ENCODE results near the gene ATF7IP2.
"Not testable (repeated sequence)": the region's sequence is repeated elsewhere in the genome, so short reads cannot be mapped to it uniquely, and the experiment has no call there.

The ATF7IP2 gene

GRCh38 chr16:10412935-10413601 is 27.2 kb downstream of the ATF7IP2 start:
- TF ChIP-seq EZH2phosphoT487 (IDR thresholded peaks at IDR 0.05; ENCODE audit: borderline replicate concordance) (no peak), CTCF (conservative IDR thresholded peaks at IDR 0.05; ENCODE audit: low read length) (no peak)
- H3K27me3 ChIP-seq (ENCODE audit: insufficient read depth, low read length, poor library complexity, severe bottlenecking) = no peaks in the 10 kb centered on the region

GRCh38 chr16:10418204-10418603 is 32.3 kb downstream of the ATF7IP2 start:
- not testable (repeated sequence) for H3K9ac ChIP-seq (ENCODE audit: low read depth, low read length, poor library complexity, severe bottlenecking); H4K20me1 ChIP-seq (ENCODE audit: insufficient read depth, low read length, poor library complexity, severe bottlenecking); H3K36me3 ChIP-seq (ENCODE audit: insufficient read depth, low read length); H3K9me3 ChIP-seq (ENCODE audit: insufficient read depth, low read depth, low read length); H3K4me2 ChIP-seq (ENCODE audit: low read depth, low read length, poor library complexity, severe bottlenecking); H2AFZ ChIP-seq (ENCODE audit: low read length); H3K79me2 ChIP-seq (ENCODE audit: insufficient read depth, low read length); H3F3A ChIP-seq (ENCODE audit: low read depth); H3K27me3 ChIP-seq (ENCODE audit: insufficient read depth, low read length, poor library complexity, severe bottlenecking); H3K4me1 ChIP-seq (ENCODE audit: insufficient read depth, low read length, poor library complexity, severe bottlenecking); H3K9me2 ChIP-seq (replicated peaks; ENCODE audit: low read depth, low read length); H3K4me3 ChIP-seq (ENCODE audit: low read length, poor library complexity, severe bottlenecking)

More at GRCh38 chr16:10412935-10413601, 27.2 kb downstream of the ATF7IP2 start:
- Histone ChIP-seq H3F3A (ENCODE audit: low read depth) (no peaks in the 10 kb centered on the region), H3K36me3 (ENCODE audit: insufficient read depth, low read length) (no peaks in the 10 kb centered on the region), H3K4me1 (ENCODE audit: insufficient read depth, low read length, poor library complexity, severe bottlenecking) (no peaks in the 10 kb centered on the region), H3K4me3 (ENCODE audit: low read length, poor library complexity, severe bottlenecking) (no peak overlapping the region), H3K4me2 (ENCODE audit: low read depth, low read length, poor library complexity, severe bottlenecking) (no peak overlapping the region), H3K9ac (ENCODE audit: low read depth, low read length, poor library complexity, severe bottlenecking) (no peak overlapping the region), H3K79me2 (ENCODE audit: insufficient read depth, low read length) (no peaks in the 10 kb centered on the region), H3K9me3 (ENCODE audit: insufficient read depth, low read depth, low read length) (no peaks in the 10 kb centered on the region; the same call in 1 of the 2 replicates), H4K20me1 (ENCODE audit: insufficient read depth, low read length, poor library complexity, severe bottlenecking) (no peaks in the 10 kb centered on the region), H3K9me2 (replicated peaks; ENCODE audit: low read depth, low read length) (no peaks in the 10 kb centered on the region), H2AFZ (ENCODE audit: low read length) (no peak overlapping the region)

- no peaks in the 10 kb centered on the region for H3K9me2 ChIP-seq (replicated peaks; ENCODE audit: low read depth, low read length)
- no peaks in the 10 kb centered on the region; the same call in 1 of the 2 replicates for H3K9me3 ChIP-seq (ENCODE audit: insufficient read depth, low read depth, low read length)
- no peaks in the 10 kb centered on the region for H3K27me3 ChIP-seq (ENCODE audit: insufficient read depth, low read length, poor library complexity, severe bottlenecking)
- H4K20me1 ChIP-seq (ENCODE audit: insufficient read depth, low read length, poor library complexity, severe bottlenecking) = no peaks in the 10 kb centered on the region
- H3K4me2 ChIP-seq (ENCODE audit: low read depth, low read length, poor library complexity, severe bottlenecking) = no peak overlapping the region
- H3K36me3 ChIP-seq (ENCODE audit: insufficient read depth, low read length) = no peaks in the 10 kb centered on the region
- no peaks in the 10 kb centered on the region for H3K4me1 ChIP-seq (ENCODE audit: insufficient read depth, low read length, poor library complexity, severe bottlenecking)
- H3F3A ChIP-seq (ENCODE audit: low read depth) = no peaks in the 10 kb centered on the region
- TF ChIP-seq EZH2phosphoT487 (IDR thresholded peaks at IDR 0.05; ENCODE audit: borderline replicate concordance) (no peak), CTCF (conservative IDR thresholded peaks at IDR 0.05; ENCODE audit: low read length) (no peak)
- H3K9ac ChIP-seq (ENCODE audit: low read depth, low read length, poor library complexity, severe bottlenecking) = no peak overlapping the region
- H3K4me3 ChIP-seq (ENCODE audit: low read length, poor library complexity, severe bottlenecking) = no peak overlapping the region
- H2AFZ ChIP-seq (ENCODE audit: low read length) = no peak overlapping the region
- H3K79me2 ChIP-seq (ENCODE audit: insufficient read depth, low read length) = no peaks in the 10 kb centered on the region
These were observed 33.8 kb downstream of the ATF7IP2 start for GRCh38 chr16:10419701-10420100.

- no peak overlapping the region for H2AFZ ChIP-seq (ENCODE audit: low read length)
- H3K9me3 ChIP-seq (ENCODE audit: insufficient read depth, low read depth, low read length) = no peaks in the 10 kb centered on the region
- no peaks in the 10 kb centered on the region for H3K4me1 ChIP-seq (ENCODE audit: insufficient read depth, low read length, poor library complexity, severe bottlenecking)
- TF ChIP-seq EZH2phosphoT487 (IDR thresholded peaks at IDR 0.05; ENCODE audit: borderline replicate concordance) (no peak), CTCF (conservative IDR thresholded peaks at IDR 0.05; ENCODE audit: low read length) (no peak)
- no peak overlapping the region for H3K9ac ChIP-seq (ENCODE audit: low read depth, low read length, poor library complexity, severe bottlenecking)
- H3K36me3 ChIP-seq (ENCODE audit: insufficient read depth, low read length) = no peaks in the 10 kb centered on the region
- no peaks in the 10 kb centered on the region for H3K27me3 ChIP-seq (ENCODE audit: insufficient read depth, low read length, poor library complexity, severe bottlenecking)
- H4K20me1 ChIP-seq (ENCODE audit: insufficient read depth, low read length, poor library complexity, severe bottlenecking) = no peaks in the 10 kb centered on the region
- no peak overlapping the region for H3K4me3 ChIP-seq (ENCODE audit: low read length, poor library complexity, severe bottlenecking)
- H3K9me2 ChIP-seq (replicated peaks; ENCODE audit: low read depth, low read length) = no peaks in the 10 kb centered on the region
- H3K79me2 ChIP-seq (ENCODE audit: insufficient read depth, low read length) = no peaks in the 10 kb centered on the region
- H3F3A ChIP-seq (ENCODE audit: low read depth) = no peaks in the 10 kb centered on the region
- H3K4me2 ChIP-seq (ENCODE audit: low read depth, low read length, poor library complexity, severe bottlenecking) = no peak overlapping the region
These were observed 35.7 kb downstream of the ATF7IP2 start for GRCh38 chr16:10421596-10421995.

All from Loucy (cell line).